ENCODE data around the gene BCL2L13. TPM values are rescaled to one million over a fixed set of nuclear protein-coding genes. Genes with fewer than 3 reads are reported as not detected.
"Not testable (repeated sequence)": the region's sequence is repeated elsewhere in the genome, so short reads cannot be mapped to it uniquely, and the experiment has no call there.

Gene BCL2L13
- total RNA-seq, 1 donor from 2014 or later = 40.8 TPM

GRCh38 chr22:17637490-17638181, 921 bp upstream of the BCL2L13 start:
- Histone ChIP-seq H3K9me3 (no peaks in the 10 kb centered on the region), H3K27me3 (no peaks in the 10 kb centered on the region), H3K4me1 (peaks cover 19% of the 10 kb centered on the region), H3K4me3 (peak overlapping the region; percentile 76), H3K27ac (peak overlapping the region; percentile 100), H3K36me3 (peaks cover 3% of the 10 kb centered on the region)
- TF ChIP-seq CTCF (IDR thresholded peaks at IDR 0.05) = no peak
- ATAC-seq (no peak), DNase-seq (no peak)
- intact Hi-C loops (cut with DNase I) = no loop called here

- Histone ChIP-seq H3K27me3 (no peaks in the 10 kb centered on the region), H3K4me1 (peaks cover 19% of the 10 kb centered on the region), H3K9me3 (no peaks in the 10 kb centered on the region), H3K4me3 (peak overlapping the region; percentile 76), H3K36me3 (peaks cover 3% of the 10 kb centered on the region), H3K27ac (peak overlapping the region; percentile 100)
- no peak for TF ChIP-seq CTCF (IDR thresholded peaks at IDR 0.05)
- ATAC-seq (peak; percentile 72), DNase-seq (no peak)
- intact Hi-C loops (cut with DNase I) = no loop called here
Observed at GRCh38 chr22:17638182-17638431, 450 bp upstream of the BCL2L13 start.

GRCh38 chr22:17639247-17639741, 737 bp downstream of the BCL2L13 start:
- Histone ChIP-seq H3K27me3 (no peaks in the 10 kb centered on the region), H3K27ac (peak overlapping the region; percentile 100), H3K36me3 (peaks cover 3% of the 10 kb centered on the region), H3K9me3 (no peaks in the 10 kb centered on the region), H3K4me1 (peaks cover 19% of the 10 kb centered on the region), H3K4me3 (peak overlapping the region; percentile 76)
- DNase-seq (no peak), ATAC-seq (peak; percentile 26)
- TF ChIP-seq CTCF (IDR thresholded peaks at IDR 0.05) = no peak
- intact Hi-C loops (cut with DNase I) = no loop called here

- no peaks in the 10 kb centered on the region for H3K9me3 ChIP-seq
- ATAC-seq (no peak), DNase-seq (no peak)
- H3K27me3 ChIP-seq = no peaks in the 10 kb centered on the region
- no peak for TF ChIP-seq CTCF (IDR thresholded peaks at IDR 0.05)
- peaks cover 24% of the 10 kb centered on the region for H3K4me1 ChIP-seq
- H3K4me3 ChIP-seq = no peak overlapping the region
- intact Hi-C loops (cut with DNase I) = no loop called here
- H3K36me3 ChIP-seq = peaks cover 3% of the 10 kb centered on the region
- H3K27ac ChIP-seq = no peak overlapping the region
Observed at GRCh38 chr22:17641269-17641668, 2.7 kb downstream of the BCL2L13 start.

GRCh38 chr22:17642357-17642756, 3.8 kb downstream of the BCL2L13 start:
- ATAC-seq = not testable (repeated sequence)

GRCh38 chr22:17647452-17647851, 8.9 kb downstream of the BCL2L13 start:
- H3K4me3 ChIP-seq = no peak overlapping the region
- ATAC-seq = no peak
- intact Hi-C loops (cut with DNase I) = no loop called here
- H3K4me1 ChIP-seq = peaks cover 14% of the 10 kb centered on the region
- no peaks in the 10 kb centered on the region for H3K36me3 ChIP-seq
- no peaks in the 10 kb centered on the region for H3K9me3 ChIP-seq
- TF ChIP-seq CTCF (IDR thresholded peaks at IDR 0.05) = no peak
- no peak overlapping the region for H3K27ac ChIP-seq
- no peaks in the 10 kb centered on the region for H3K27me3 ChIP-seq
- DNase-seq = no peak

More at GRCh38 chr22:17642357-17642756, 3.8 kb downstream of the BCL2L13 start:
- H3K4me3 ChIP-seq; H3K27me3 ChIP-seq; H3K36me3 ChIP-seq; H3K9me3 ChIP-seq; intact Hi-C loops (cut with DNase I); H3K27ac ChIP-seq; DNase-seq: not testable (repeated sequence)
- peaks cover 24% of the 10 kb centered on the region for H3K4me1 ChIP-seq

All from upper lobe of right lung (tissue), 1 donor.